ENCODE data around the gene TNFRSF1B.
"Not testable (repeated sequence)": the region's sequence is repeated elsewhere in the genome, so short reads cannot be mapped to it uniquely, and the experiment has no call there.

Gene TNFRSF1B

GRCh38 chr1:12224092-12224491 lies 57.3 kb downstream of the TNFRSF1B start:
- DNase-seq = not testable (repeated sequence)

GRCh38 chr1:12228979-12229378 lies 62.2 kb downstream of the TNFRSF1B start:
- no peak for DNase-seq

- no peak for DNase-seq
Measured at GRCh38 chr1:12229386-12229834, 62.6 kb downstream of the TNFRSF1B start.

GRCh38 chr1:12229835-12230548 lies 63.2 kb downstream of the TNFRSF1B start, which contains the start of gene VPS13D:
Gene VPS13D, plus strand, starts transcription at chr1:12230030. Its CDS starts 4,237 bp downstream, at chr1:12234267.
- DNase-seq = no peak

GRCh38 chr1:12230549-12231275 lies 63.9 kb downstream of the TNFRSF1B start:
- no peak for DNase-seq

GRCh38 chr1:12231276-12231595 lies 64.4 kb downstream of the TNFRSF1B start:
- no peak for DNase-seq

GRCh38 chr1:12232221-12232620 lies 65.4 kb downstream of the TNFRSF1B start:
- no peak for DNase-seq

GRCh38 chr1:12244078-12244477 lies 77.3 kb downstream of the TNFRSF1B start:
- no peak for DNase-seq

GRCh38 chr1:12244585-12244984 lies 77.8 kb downstream of the TNFRSF1B start:
- DNase-seq = no peak

- no peak for DNase-seq
Measured at GRCh38 chr1:12245116-12245515, 78.3 kb downstream of the TNFRSF1B start.

GRCh38 chr1:12245733-12246132 lies 78.9 kb downstream of the TNFRSF1B start:
- DNase-seq = no peak

GRCh38 chr1:12246584-12246983 lies 79.8 kb downstream of the TNFRSF1B start:
- DNase-seq = no peak

- no peak for DNase-seq
Measured at GRCh38 chr1:12249181-12249580, 82.4 kb downstream of the TNFRSF1B start.

GRCh38 chr1:12249748-12250147 lies 83.0 kb downstream of the TNFRSF1B start:
- no peak for DNase-seq

GRCh38 chr1:12251442-12251841 lies 84.7 kb downstream of the TNFRSF1B start:
- DNase-seq = no peak

- no peak for DNase-seq
Measured at GRCh38 chr1:12255913-12256312, 89.1 kb downstream of the TNFRSF1B start.

- DNase-seq = no peak
Measured at GRCh38 chr1:12258272-12258671, 91.5 kb downstream of the TNFRSF1B start.
